Peyer's patch (tissue), 4 donors: Measurements from ENCODE around the gene CCNYL1. TPM values are rescaled to one million over a fixed set of nuclear protein-coding genes. Genes with fewer than 3 reads are reported as not detected.
A peak's percentile ranks its signal among the peaks of the same experiment; 100 is the strongest.
"Not testable (repeated sequence)": the region's sequence is repeated elsewhere in the genome, so short reads cannot be mapped to it uniquely, and the experiment has no call there.

ENCODE experiments used
- DNase-seq, 3 donors: peaks; one replicate each; pipeline ENCODE4 v3.0.0-alpha.2; 2017 to 2019
- H3K27ac ChIP-seq, 4 donors: fragments of 200-600 bp; sonication (generic); one replicate each; pipeline ENCODE4 v1.5.1; 2016 to 2019
- H3K27me3 ChIP-seq, 2 donors: fragments of 200-600 bp; sonication (generic); one replicate each; pipeline ENCODE4 v1.5.1; 2019
- H3K36me3 ChIP-seq, 3 donors: fragments of 200-600 bp; sonication (generic); one replicate each; pipeline ENCODE4 v1.5.1; 2016 to 2019
- H3K4me1 ChIP-seq, 4 donors: fragments of 200-600 bp; sonication (generic); one replicate each; pipeline ENCODE4 v1.5.1; 2016 to 2019
- H3K4me3 ChIP-seq, 4 donors: fragments of 200-600 bp; sonication (generic); 1 replicate in 3 of 4; 2 replicates in 1 of 4; pipeline ENCODE4 v1.5.1; 2016 to 2019; ENCODE audit warnings: mild to moderate bottlenecking in 1 of 4
- H3K9me3 ChIP-seq, 4 donors: fragments of 200-600 bp; sonication (generic); one replicate each; pipeline ENCODE4 v1.5.1; 2016 to 2019; ENCODE audit warnings: mild to moderate bottlenecking in 1 of 4
- CTCF ChIP-seq, 6 experiments: fragments of 450-650 bp in 4 of 6; fragments of 200-600 bp in 2 of 6; sonication (generic) in 1 of 6; IDR thresholded peaks; one replicate each; pipeline ENCODE4 v1.5.1; 2017 to 2019; ENCODE audit warnings: antibody characterized with exemption in 6 of 6, mild to moderate bottlenecking in 3 of 6, moderate library complexity in 1 of 6
- POLR2A ChIP-seq, 2 donors: fragments of 450-650 bp; IDR thresholded peaks; one replicate each; pipeline ENCODE4 v1.5.1; 2017; ENCODE audit warnings: antibody characterized with exemption in 2 of 2, mild to moderate bottlenecking in 2 of 2, moderate library complexity in 2 of 2
- total RNA-seq, 4 donors: library from RNA; depleted of rRNA; stranded (reverse); fragments of >200 nt; gene quantifications; one replicate each; pipeline ENCODE4 v1.1.0, GENCODE V29; 2016

The CCNYL1 gene
- total RNA-seq, 4 donors from 2014 or later, result 11.6 to 22.6 (median 18.4) TPM

DNA sequence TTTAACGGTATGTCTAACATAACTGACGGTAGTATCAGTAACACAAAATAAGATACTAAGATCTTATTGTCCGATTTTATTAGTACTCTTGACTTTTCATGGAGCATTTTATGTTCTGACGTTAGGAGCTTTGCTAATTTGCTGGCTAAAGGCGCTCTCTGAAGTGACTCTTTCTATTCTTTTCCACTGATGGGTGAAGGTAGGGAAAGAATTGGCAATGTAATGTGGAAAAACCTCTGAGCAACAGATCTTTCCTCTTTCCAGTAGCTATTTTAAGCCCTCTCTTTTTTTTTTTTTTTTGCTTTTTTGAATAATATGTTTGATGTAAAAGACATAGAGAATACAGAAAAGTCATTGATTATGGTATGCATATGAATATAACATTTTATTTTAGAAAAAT, 4.6 kb downstream of the CCNYL1 start:
- TF ChIP-seq CTCF (IDR thresholded peaks at IDR 0.05) (no peak), POLR2A (IDR thresholded peaks at IDR 0.05) (no peak)
- DNase-seq, result no peak
- Histone ChIP-seq H3K4me1 (peaks cover 0 to 11% (median 2%) of the 10 kb centered on the region in 4 donors), H3K9me3 (no peaks in the 10 kb centered on the region), H3K27me3 (no peaks in the 10 kb centered on the region), H3K27ac (no peak overlapping the region), H3K36me3 (no peaks in the 10 kb centered on the region), H3K4me3 (no peak overlapping the region)

- DNase-seq, result no peak
- H3K36me3 ChIP-seq, result no peaks in the 10 kb centered on the region
- H3K4me3 ChIP-seq, result no peak overlapping the region
Observed at GRCh38 chr2:207718521-207718920, 7.1 kb downstream of the CCNYL1 start.

GRCh38 chr2:207719008-207719407, 7.6 kb downstream of the CCNYL1 start:
- no peak for DNase-seq
- Histone ChIP-seq H3K36me3 (no peaks in the 10 kb centered on the region), H3K4me3 (no peak overlapping the region), H3K4me1 (no peaks in the 10 kb centered on the region), H3K27me3 (no peaks in the 10 kb centered on the region), H3K9me3 (no peaks in the 10 kb centered on the region), H3K27ac (no peak overlapping the region)
- TF ChIP-seq CTCF (IDR thresholded peaks at IDR 0.05) (no peak), POLR2A (IDR thresholded peaks at IDR 0.05) (no peak)

More at GRCh38 chr2:207718521-207718920, 7.1 kb downstream of the CCNYL1 start:
- no peak for TF ChIP-seq POLR2A (IDR thresholded peaks at IDR 0.05)
- TF ChIP-seq CTCF (IDR thresholded peaks at IDR 0.05), result no peak
- no peaks in the 10 kb centered on the region for H3K9me3 ChIP-seq
- H3K27me3 ChIP-seq, result no peaks in the 10 kb centered on the region
- no peaks in the 10 kb centered on the region for H3K4me1 ChIP-seq
- no peak overlapping the region for H3K27ac ChIP-seq

DNA sequence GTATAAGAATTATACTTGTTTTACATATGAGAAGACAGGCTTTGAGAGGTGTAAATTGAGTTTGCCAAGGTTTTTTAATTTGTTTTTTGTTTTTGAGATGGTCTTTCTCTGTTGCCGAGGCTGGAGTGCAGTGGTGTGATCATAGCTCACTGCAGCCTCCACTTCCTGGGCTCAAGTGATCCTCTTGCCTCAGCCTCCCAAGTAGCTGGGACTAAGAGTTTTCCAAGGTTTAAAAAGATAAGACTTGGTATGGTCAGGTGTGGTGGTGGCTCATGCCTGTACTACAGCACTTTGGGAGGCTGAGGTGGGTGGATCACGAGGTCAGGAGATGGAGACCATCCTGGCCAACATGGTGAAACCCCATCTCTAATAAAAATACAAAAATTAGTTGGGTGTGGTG, 8.2 kb downstream of the CCNYL1 start:
- not testable (repeated sequence) for H3K4me1 ChIP-seq, H3K9me3 ChIP-seq, H3K27me3 ChIP-seq, DNase-seq, H3K27ac ChIP-seq, H3K4me3 ChIP-seq, H3K36me3 ChIP-seq

- no peak for DNase-seq
- Histone ChIP-seq H3K27ac (no peak overlapping the region), H3K4me1 (no peaks in the 10 kb centered on the region), H3K9me3 (no peaks in the 10 kb centered on the region), H3K4me3 (no peak overlapping the region), H3K36me3 (no peaks in the 10 kb centered on the region), H3K27me3 (no peaks in the 10 kb centered on the region)
- no peak for TF ChIP-seq CTCF (IDR thresholded peaks at IDR 0.05)
- no peak for TF ChIP-seq POLR2A (IDR thresholded peaks at IDR 0.05)
Observed at GRCh38 chr2:207720517-207721187, 9.2 kb downstream of the CCNYL1 start.

DNA sequence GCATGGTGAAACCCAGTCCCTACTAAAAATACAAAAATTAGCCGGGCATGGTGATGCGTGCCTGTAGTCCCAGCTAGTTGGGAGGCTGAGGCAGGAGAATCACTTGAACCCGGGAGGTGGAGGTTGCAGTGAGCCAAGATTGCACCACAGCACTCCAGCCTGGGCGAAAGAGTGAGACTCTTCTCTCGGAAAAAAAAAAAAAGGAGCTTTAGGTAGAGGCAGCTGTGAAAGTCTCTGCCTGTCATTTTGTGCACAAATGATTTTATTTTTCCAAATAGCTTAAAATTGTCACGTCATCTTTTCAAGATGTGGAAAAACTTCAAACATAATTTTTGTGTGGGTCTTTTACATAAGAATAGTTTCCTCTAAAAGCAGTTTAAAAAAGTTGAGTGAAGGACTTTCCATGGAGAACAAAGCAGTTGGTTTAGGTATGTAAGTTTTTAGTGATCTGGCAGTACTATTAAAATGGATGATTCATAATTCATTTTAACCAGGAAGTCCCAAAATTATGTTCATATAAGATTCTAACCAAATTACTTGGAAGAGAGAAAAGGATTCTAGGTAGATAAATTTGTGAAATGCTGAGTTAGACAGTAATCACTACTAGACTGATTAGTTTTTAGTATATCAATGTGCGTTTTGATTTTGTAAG, 11.5 kb downstream of the CCNYL1 start:
- Histone ChIP-seq H3K27me3 (no peaks in the 10 kb centered on the region), H3K36me3 (no peaks in the 10 kb centered on the region), H3K4me1 (peaks cover 0 to 4% (median 0%) of the 10 kb centered on the region in 4 donors), H3K4me3 (no peak overlapping the region), H3K9me3 (no peaks in the 10 kb centered on the region), H3K27ac (no peak overlapping the region)
- DNase-seq, result no peak
- TF ChIP-seq CTCF (IDR thresholded peaks at IDR 0.05), result no peak
- TF ChIP-seq POLR2A (IDR thresholded peaks at IDR 0.05), result no peak

DNA sequence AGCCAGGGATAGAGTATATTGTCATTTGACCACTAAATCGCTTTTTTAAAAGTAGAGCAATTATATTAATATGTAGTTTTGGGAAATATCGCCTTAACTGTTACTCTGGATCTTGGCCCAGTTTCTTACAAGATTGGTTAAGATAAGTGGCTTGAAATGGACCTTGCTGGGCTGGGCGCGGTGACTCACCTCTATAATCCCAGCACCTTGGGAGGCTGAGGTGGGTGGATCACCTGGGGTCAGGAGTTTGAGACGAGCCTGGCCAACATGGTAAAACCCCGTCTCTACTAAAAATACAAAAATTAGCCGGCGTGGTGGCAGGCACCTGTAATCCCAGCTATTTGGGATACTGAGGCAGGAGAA, 12.0 kb downstream of the CCNYL1 start:
- H3K4me1 ChIP-seq, H3K27ac ChIP-seq, H3K9me3 ChIP-seq, H3K36me3 ChIP-seq, H3K4me3 ChIP-seq, H3K27me3 ChIP-seq: not testable (repeated sequence)
- peak in 1 of 3 donors; percentile 57 for DNase-seq
